HepG2 (cell line): ENCODE measurements around the gene NACC2. TPM values are rescaled to one million over a fixed set of nuclear protein-coding genes. Genes with fewer than 3 reads are reported as not detected.

Source experiments
- BHLHE40 ChIP-seq: IDR thresholded peaks from 2 replicates; pipeline ENCODE4 v1.6.1; 2011; ENCODE audit warnings: low read length, improper control_type of control experiment
- ELF4 ChIP-seq: sonication (generic); formaldehyde crosslinking; IDR thresholded peaks from 2 replicates; pipeline ENCODE4 v1.5.0; 2020; ENCODE audit warnings: missing genetic modification reagents, mild to moderate bottlenecking, moderate library complexity, borderline replicate concordance
- ESRRA ChIP-seq: sonication (generic); formaldehyde crosslinking; IDR thresholded peaks from 2 replicates; pipeline ENCODE4 v1.5.1; 2020; ENCODE audit warnings: mild to moderate bottlenecking, low read depth, missing genetic modification reagents
- GATAD1 ChIP-seq: IDR thresholded peaks from 2 replicates; pipeline ENCODE4 v1.6.1; 2016; ENCODE audit warnings: missing genetic modification reagents, missing compliant biosample characterization
- GTF2F1 ChIP-seq: fragments of 150-350 bp; IDR thresholded peaks from 2 replicates; pipeline ENCODE4 v1.6.1; 2014; ENCODE audit warnings: low read length
- NR2C2 ChIP-seq: sonication (generic); formaldehyde crosslinking; IDR thresholded peaks from 2 replicates; pipeline ENCODE4 v1.4.0; 2020; ENCODE audit warnings: missing genetic modification reagents, mild to moderate bottlenecking, moderate library complexity, borderline replicate concordance
- NR2F6 ChIP-seq, 2 experiments: IDR thresholded peaks; 2 replicates each; pipeline ENCODE4 v1.6.1; 2016; ENCODE audit warnings: antibody characterized with exemption in 1 of 2, mild to moderate bottlenecking in 1 of 2
- RAD51 ChIP-seq: fragments of 450-650 bp; IDR thresholded peaks from 2 replicates; pipeline ENCODE4 v1.6.1; 2016; ENCODE audit warnings: borderline replicate concordance
- SAFB2 ChIP-seq: sonication (generic); formaldehyde crosslinking; IDR thresholded peaks from 2 replicates; pipeline ENCODE4 v1.5.1; 2020; ENCODE audit warnings: missing genetic modification reagents, low read depth, mild to moderate bottlenecking, borderline replicate concordance
- SSRP1 ChIP-seq: IDR thresholded peaks from 2 replicates; pipeline ENCODE4 v1.6.1; 2016; ENCODE audit warnings: control low read depth
- TCF7L2 ChIP-seq: IDR thresholded peaks from 2 replicates; pipeline ENCODE4 v1.6.1; 2011; ENCODE audit warnings: mild to moderate bottlenecking, low read depth, low read length, moderate library complexity
- U2AF2 ChIP-seq: fragments of 200-400 bp; formaldehyde crosslinking; IDR thresholded peaks from 2 replicates; pipeline ENCODE4 v1.6.1; 2017; ENCODE audit warnings: low read depth, mild to moderate bottlenecking, low read length
- ZBTB8A ChIP-seq: sonication (generic); formaldehyde crosslinking; IDR thresholded peaks from 2 replicates; pipeline ENCODE4 v1.4.0; 2020; ENCODE audit warnings: mild to moderate bottlenecking, low read depth, missing genetic modification reagents, borderline replicate concordance
- ZNF224 ChIP-seq: sonication (generic); formaldehyde crosslinking; IDR thresholded peaks from 2 replicates; pipeline ENCODE4 v1.5.0; 2020; ENCODE audit warnings: mild to moderate bottlenecking, missing genetic modification reagents
- ZNF549 ChIP-seq: sonication (generic); formaldehyde crosslinking; IDR thresholded peaks from 2 replicates; pipeline ENCODE4 v1.5.0; 2020; ENCODE audit warnings: missing genetic modification reagents
- ZNF747 ChIP-seq: sonication (generic); formaldehyde crosslinking; IDR thresholded peaks from 2 replicates; pipeline ENCODE4 v1.8.1; 2023; ENCODE audit warnings: missing genetic modification reagents, mild to moderate bottlenecking, borderline replicate concordance
- polyA plus RNA-seq, 8 experiments: library from polyadenylated mRNA; depleted of rRNA in 3 of 8; stranded (reverse) in 7 of 8; unstranded in 1 of 8; fragments of >200 nt; fragmentation: Illumina TruSeq in 4 of 8; extraction: Trizol in 4 of 8; gene quantifications; 2 replicates each; pipeline versions ENCODE4 v1.2.1 to v1.2.3, GENCODE V29; 2011 to 2016; ENCODE audit warnings: low read depth in 4 of 8, missing spikeins in 1 of 8, mixed read lengths in 1 of 8; ENCODE audit not compliant: insufficient read depth in 1 of 8
- total RNA-seq, 5 experiments: library from RNA; depleted of rRNA; stranded (reverse); fragments of >200 nt; fragmentation: Illumina TruSeq; extraction: Trizol; gene quantifications; 2 replicates each; pipeline ENCODE4 v1.2.3, GENCODE V29; 2016; ENCODE audit warnings: low read depth in 1 of 5
- TF ChIP-seq, protein P1 (sequence below): IDR thresholded peaks from 2 replicates; pipeline ENCODE4 v1.6.1; 2016; ENCODE audit warnings: mild to moderate bottlenecking
- TF ChIP-seq, protein P2 (sequence below): IDR thresholded peaks from 2 replicates; pipeline ENCODE4 v1.6.1; 2016
- TF ChIP-seq, protein P3 (sequence below): sonication (generic); formaldehyde crosslinking; IDR thresholded peaks from 2 replicates; pipeline ENCODE4 v1.8.0; 2022; ENCODE audit warnings: low read depth, missing genetic modification reagents
- TF ChIP-seq, protein P4 (sequence below): sonication (generic); formaldehyde crosslinking; IDR thresholded peaks from 2 replicates; pipeline ENCODE4 v1.8.1; 2023; ENCODE audit warnings: mild to moderate bottlenecking, missing genetic modification reagents
- TF ChIP-seq, protein P5 (sequence below): sonication (generic); formaldehyde crosslinking; IDR thresholded peaks from 2 replicates; pipeline ENCODE4 v1.5.0; 2020; ENCODE audit warnings: mild to moderate bottlenecking, missing genetic modification reagents, moderate library complexity
- TF ChIP-seq, protein P6 (sequence below): sonication (generic); formaldehyde crosslinking; IDR thresholded peaks from 2 replicates; pipeline ENCODE4 v1.4.0; 2020; ENCODE audit warnings: low read depth, mild to moderate bottlenecking, missing genetic modification reagents

Gene NACC2
- total and polyA plus RNA-seq, 2 of the 13 experiments (the other 11 are each of a cell fraction or from before 2014, with no cell fraction given), result 5.9 to 12.3 TPM

DNA sequence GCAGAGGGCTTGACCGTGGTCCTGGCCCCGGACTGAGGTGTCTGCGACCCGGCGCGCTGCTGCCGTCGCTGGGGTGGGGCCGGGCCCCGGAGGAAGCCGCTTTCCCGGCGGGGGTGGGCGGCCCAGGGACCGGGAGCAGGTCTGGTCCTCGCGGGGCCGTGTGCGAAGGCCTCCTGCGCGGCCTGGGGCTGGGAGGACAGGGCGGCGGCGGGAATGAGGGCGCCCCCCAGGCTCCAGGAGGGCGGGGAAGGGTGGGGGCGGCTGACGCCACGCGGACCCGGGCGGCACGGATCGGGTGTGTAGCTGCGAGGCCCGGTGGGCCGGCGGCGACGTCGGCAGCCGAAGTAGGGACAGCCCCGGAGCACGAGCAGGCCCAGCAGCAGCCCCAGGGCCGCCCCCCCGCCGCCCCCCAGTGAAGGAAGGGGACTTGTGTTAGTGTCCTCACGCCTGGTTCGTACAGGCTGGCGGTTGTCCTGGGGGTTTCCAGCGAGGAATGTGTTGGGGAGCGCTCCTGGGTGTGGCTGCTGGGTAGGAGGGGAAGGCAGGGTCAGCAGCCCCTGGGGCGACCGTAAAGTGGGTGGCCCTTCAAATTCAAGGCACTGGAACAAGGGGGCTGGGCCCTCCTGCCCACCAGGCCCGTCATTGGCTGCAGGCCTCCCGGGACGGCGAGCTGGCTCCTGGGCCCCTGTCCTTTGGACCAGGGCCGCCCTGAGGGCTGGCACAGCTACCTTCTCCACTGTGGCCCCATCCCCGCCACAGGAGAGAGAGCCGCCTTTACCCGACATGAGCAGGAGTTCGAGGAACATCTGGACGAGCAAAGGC, 24.2 kb upstream of the NACC2 start (continued):
- TF ChIP-seq NR2F6 (IDR thresholded peaks at IDR 0.05) (no peak), NR2F6 (CRISPR knock-in tag; IDR thresholded peaks at IDR 0.05) (no peak; the same call in 1 of the 2 replicates), ZNF224 (CRISPR knock-in tag) (peak; percentile 76), U2AF2 (no peak), RAD51 (no peak), ELF4 (CRISPR knock-in tag) (no peak), GATAD1 (no peak), ESRRA (CRISPR knock-in tag) (no peak), SSRP1 (no peak), GTF2F1 (no peak), SAFB2 (CRISPR knock-in tag) (no peak; the same call in 1 of the 2 replicates), ZNF549 (CRISPR knock-in tag) (no peak), ZBTB8A (CRISPR knock-in tag) (no peak), BHLHE40 (no peak), NR2C2 (CRISPR knock-in tag) (no peak), TCF7L2 (no peak), ZNF747 (CRISPR knock-in tag) (peak; percentile 23; the same call in 1 of the 2 replicates)
- TF ChIP-seq, protein P1, sequence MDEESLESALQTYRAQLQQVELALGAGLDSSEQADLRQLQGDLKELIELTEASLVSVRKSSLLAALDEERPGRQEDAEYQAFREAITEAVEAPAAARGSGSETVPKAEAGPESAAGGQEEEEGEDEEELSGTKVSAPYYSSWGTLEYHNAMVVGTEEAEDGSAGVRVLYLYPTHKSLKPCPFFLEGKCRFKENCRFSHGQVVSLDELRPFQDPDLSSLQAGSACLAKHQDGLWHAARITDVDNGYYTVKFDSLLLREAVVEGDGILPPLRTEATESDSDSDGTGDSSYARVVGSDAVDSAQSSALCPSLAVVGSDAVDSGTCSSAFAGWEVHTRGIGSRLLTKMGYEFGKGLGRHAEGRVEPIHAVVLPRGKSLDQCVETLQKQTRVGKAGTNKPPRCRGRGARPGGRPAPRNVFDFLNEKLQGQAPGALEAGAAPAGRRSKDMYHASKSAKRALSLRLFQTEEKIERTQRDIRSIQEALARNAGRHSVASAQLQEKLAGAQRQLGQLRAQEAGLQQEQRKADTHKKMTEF (CRISPR knock-in tag), result peak; percentile 58
- TF ChIP-seq, protein P2, sequence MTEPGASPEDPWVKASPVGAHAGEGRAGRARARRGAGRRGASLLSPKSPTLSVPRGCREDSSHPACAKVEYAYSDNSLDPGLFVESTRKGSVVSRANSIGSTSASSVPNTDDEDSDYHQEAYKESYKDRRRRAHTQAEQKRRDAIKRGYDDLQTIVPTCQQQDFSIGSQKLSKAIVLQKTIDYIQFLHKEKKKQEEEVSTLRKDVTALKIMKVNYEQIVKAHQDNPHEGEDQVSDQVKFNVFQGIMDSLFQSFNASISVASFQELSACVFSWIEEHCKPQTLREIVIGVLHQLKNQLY, result peak; percentile 17; the same call in 1 of the 2 replicates
- TF ChIP-seq, protein P3, sequence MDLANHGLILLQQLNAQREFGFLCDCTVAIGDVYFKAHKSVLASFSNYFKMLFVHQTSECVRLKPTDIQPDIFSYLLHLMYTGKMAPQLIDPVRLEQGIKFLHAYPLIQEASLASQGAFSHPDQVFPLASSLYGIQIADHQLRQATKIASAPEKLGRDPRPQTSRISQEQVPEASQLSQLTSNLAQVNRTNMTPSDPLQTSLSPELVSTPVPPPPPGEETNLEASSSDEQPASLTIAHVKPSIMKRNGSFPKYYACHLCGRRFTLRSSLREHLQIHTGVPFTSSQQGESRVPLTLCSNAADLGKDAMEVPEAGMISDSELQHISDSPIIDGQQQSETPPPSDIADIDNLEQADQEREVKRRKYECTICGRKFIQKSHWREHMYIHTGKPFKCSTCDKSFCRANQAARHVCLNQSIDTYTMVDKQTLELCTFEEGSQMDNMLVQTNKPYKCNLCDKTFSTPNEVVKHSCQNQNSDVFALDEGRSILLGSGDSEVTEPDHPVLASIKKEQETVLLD (CRISPR knock-in tag), result no peak
- TF ChIP-seq, protein P4, sequence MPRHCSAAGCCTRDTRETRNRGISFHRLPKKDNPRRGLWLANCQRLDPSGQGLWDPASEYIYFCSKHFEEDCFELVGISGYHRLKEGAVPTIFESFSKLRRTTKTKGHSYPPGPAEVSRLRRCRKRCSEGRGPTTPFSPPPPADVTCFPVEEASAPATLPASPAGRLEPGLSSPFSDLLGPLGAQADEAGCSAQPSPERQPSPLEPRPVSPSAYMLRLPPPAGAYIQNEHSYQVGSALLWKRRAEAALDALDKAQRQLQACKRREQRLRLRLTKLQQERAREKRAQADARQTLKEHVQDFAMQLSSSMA, result no peak
- TF ChIP-seq, protein P5, sequence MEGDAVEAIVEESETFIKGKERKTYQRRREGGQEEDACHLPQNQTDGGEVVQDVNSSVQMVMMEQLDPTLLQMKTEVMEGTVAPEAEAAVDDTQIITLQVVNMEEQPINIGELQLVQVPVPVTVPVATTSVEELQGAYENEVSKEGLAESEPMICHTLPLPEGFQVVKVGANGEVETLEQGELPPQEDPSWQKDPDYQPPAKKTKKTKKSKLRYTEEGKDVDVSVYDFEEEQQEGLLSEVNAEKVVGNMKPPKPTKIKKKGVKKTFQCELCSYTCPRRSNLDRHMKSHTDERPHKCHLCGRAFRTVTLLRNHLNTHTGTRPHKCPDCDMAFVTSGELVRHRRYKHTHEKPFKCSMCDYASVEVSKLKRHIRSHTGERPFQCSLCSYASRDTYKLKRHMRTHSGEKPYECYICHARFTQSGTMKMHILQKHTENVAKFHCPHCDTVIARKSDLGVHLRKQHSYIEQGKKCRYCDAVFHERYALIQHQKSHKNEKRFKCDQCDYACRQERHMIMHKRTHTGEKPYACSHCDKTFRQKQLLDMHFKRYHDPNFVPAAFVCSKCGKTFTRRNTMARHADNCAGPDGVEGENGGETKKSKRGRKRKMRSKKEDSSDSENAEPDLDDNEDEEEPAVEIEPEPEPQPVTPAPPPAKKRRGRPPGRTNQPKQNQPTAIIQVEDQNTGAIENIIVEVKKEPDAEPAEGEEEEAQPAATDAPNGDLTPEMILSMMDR, result peak; percentile 28; the same call in 1 of the 2 replicates
- TF ChIP-seq, protein P6, sequence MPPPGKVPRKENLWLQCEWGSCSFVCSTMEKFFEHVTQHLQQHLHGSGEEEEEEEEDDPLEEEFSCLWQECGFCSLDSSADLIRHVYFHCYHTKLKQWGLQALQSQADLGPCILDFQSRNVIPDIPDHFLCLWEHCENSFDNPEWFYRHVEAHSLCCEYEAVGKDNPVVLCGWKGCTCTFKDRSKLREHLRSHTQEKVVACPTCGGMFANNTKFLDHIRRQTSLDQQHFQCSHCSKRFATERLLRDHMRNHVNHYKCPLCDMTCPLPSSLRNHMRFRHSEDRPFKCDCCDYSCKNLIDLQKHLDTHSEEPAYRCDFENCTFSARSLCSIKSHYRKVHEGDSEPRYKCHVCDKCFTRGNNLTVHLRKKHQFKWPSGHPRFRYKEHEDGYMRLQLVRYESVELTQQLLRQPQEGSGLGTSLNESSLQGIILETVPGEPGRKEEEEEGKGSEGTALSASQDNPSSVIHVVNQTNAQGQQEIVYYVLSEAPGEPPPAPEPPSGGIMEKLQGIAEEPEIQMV (CRISPR knock-in tag), result no peak
